ENCODE results near the gene CCDC186.

GRCh38 chr10:114075093-114075492, 98.9 kb downstream of the CCDC186 start:
- TF ChIP-seq CTCF (IDR thresholded peaks at IDR 0.05) (no peak), EZH2 (IDR thresholded peaks at IDR 0.05) (no peak)
